HepG2 (cell line): ENCODE measurements around the gene RFPL4AL1. TPM values are rescaled to one million over a fixed set of nuclear protein-coding genes. Genes with fewer than 3 reads are reported as not detected.
A peak's percentile ranks its signal among the peaks of the same experiment; 100 is the strongest.

Source experiments
- ATAC-seq: fragments of 200-7000 bp; cut with Tn5 transposase; 3 replicates; pipeline ENCODE4 v1.9.1; 2020; ENCODE audit warnings: mild to moderate bottlenecking, moderate library complexity
- BruUV-seq: library from RNA; stranded (reverse); fragments of 400-500 nt; replicated peaks from 2 replicates; lab custom pipeline; 2021; lab: Mats Ljungman, UMichigan
- CTCF ChIA-PET: fragments of 300-600 bp; formaldehyde crosslinking; extraction: SDS; loops from one replicate; lab custom pipeline; 2021; ENCODE audit warnings: low total read pairs, inconsistent platforms, low intra/inter-chr PET ratio; lab: Yijun Ruan, JAX
- POLR2A ChIA-PET: fragments of 350-600 bp; sonication (Branson Sonifier 250); formaldehyde crosslinking; loops from one replicate; lab custom pipeline; 2020; ENCODE audit warnings: antibody characterized with exemption, inconsistent platforms; lab: Yijun Ruan, JAX
- DNase-seq: peaks from one replicate; pipeline ENCODE4 v3.0.0-alpha.2; 2015; ENCODE audit warnings: low spot score
- FAIRE-seq: peaks from 3 replicates; lab custom pipeline; 2011; peaks lifted over from hg19 to GRCh38; lab: Jason Lieb, UNC
- H2AFZ ChIP-seq: one replicate; pipeline ENCODE4 v1.6.1; 2011; ENCODE audit warnings: low read length, inconsistent platforms
- H3K27ac ChIP-seq: fragments of 300-600 bp; 3 replicates; pipeline ENCODE4 v1.8.0; 2011; ENCODE audit warnings: mixed run types, mild to moderate bottlenecking, mixed read lengths, low read length, inconsistent platforms; ENCODE audit not compliant: insufficient read depth; ENCODE audit errors: extremely low read length
- H3K27me3 ChIP-seq, 2 experiments: fragments of 200-600 bp in 1 of 2; 2 replicates in 1 of 2; 3 replicates in 1 of 2; pipeline versions ENCODE4 v1.6.0 to v1.8.0; 2011; ENCODE audit warnings: low read length in 2 of 2, mild to moderate bottlenecking in 2 of 2, moderate library complexity in 2 of 2, inconsistent platforms in 1 of 2; ENCODE audit not compliant: insufficient read depth in 2 of 2, control insufficient read depth in 1 of 2
- H3K36me3 ChIP-seq, 2 experiments: fragments of 200-600 bp in 1 of 2; replicated peaks in 1 of 2; 2 replicates in 1 of 2; 3 replicates in 1 of 2; pipeline versions ENCODE4 v1.5.1 to v1.8.0; 2011; ENCODE audit warnings: low read length in 2 of 2, inconsistent platforms in 1 of 2; ENCODE audit not compliant: insufficient read depth in 2 of 2, control insufficient read depth in 1 of 2
- H3K4me1 ChIP-seq: 2 replicates; pipeline ENCODE4 v1.5.1; 2012; ENCODE audit warnings: low read length, inconsistent platforms; ENCODE audit not compliant: insufficient read depth
- H3K4me2 ChIP-seq: 2 replicates; pipeline ENCODE4 v1.6.0; 2011; ENCODE audit warnings: low read depth, low read length, inconsistent platforms
- H3K4me3 ChIP-seq, 3 experiments: fragments of 200-600 bp in 1 of 3; sonication (generic), shearing (Covaris generic) in 1 of 3; replicated peaks in 1 of 3; 2 replicates each; pipeline ENCODE4 v1.5.1; 2011 to 2016; ENCODE audit warnings: low read length in 3 of 3, inconsistent platforms in 2 of 3, low read depth in 2 of 3, mild to moderate bottlenecking in 2 of 3, control low read depth in 1 of 3, mixed read lengths in 1 of 3; ENCODE audit not compliant: insufficient read depth in 1 of 3
- H3K79me2 ChIP-seq: one replicate; pipeline ENCODE4 v1.6.1; 2011; ENCODE audit warnings: low read length, inconsistent platforms; ENCODE audit not compliant: insufficient read depth
- H3K9ac ChIP-seq: 2 replicates; pipeline ENCODE4 v1.6.0; 2011; ENCODE audit warnings: mild to moderate bottlenecking, low read depth, low read length, inconsistent platforms; ENCODE audit not compliant: insufficient read depth
- H3K9me3 ChIP-seq: 2 replicates; pipeline ENCODE4 v1.5.1; 2012; ENCODE audit warnings: mild to moderate bottlenecking, low read length
- H4K20me1 ChIP-seq: 2 replicates; pipeline ENCODE4 v1.6.0; 2011; ENCODE audit warnings: inconsistent platforms, mild to moderate bottlenecking, low read length, moderate library complexity; ENCODE audit not compliant: insufficient read depth
- AHR ChIP-seq: IDR thresholded peaks from 2 replicates; pipeline ENCODE4 v1.6.1; 2018; ENCODE audit warnings: missing genetic modification reagents, missing compliant biosample characterization
- IRF1 ChIP-seq: sonication (generic); formaldehyde crosslinking; IDR thresholded peaks from 2 replicates; pipeline ENCODE4 v1.4.0; 2020; ENCODE audit warnings: low read depth, mild to moderate bottlenecking, missing genetic modification reagents
- KDM4B ChIP-seq: sonication (generic); formaldehyde crosslinking; IDR thresholded peaks from 2 replicates; pipeline ENCODE4 v1.4.0; 2020; ENCODE audit warnings: missing genetic modification reagents
- MAFK ChIP-seq, 2 experiments: IDR thresholded peaks in 1 of 2; conservative IDR thresholded peaks in 1 of 2; 2 replicates each; pipeline ENCODE4 v1.6.1; 2011; ENCODE audit warnings: improper control_type of control experiment in 2 of 2, low read length in 2 of 2
- MATR3 ChIP-seq: sonication (generic); formaldehyde crosslinking; IDR thresholded peaks from 2 replicates; pipeline ENCODE4 v1.4.0; 2020; ENCODE audit warnings: missing genetic modification reagents
- PHF21A ChIP-seq: sonication (generic); formaldehyde crosslinking; IDR thresholded peaks from 2 replicates; pipeline ENCODE4 v1.5.0; 2020; ENCODE audit warnings: mild to moderate bottlenecking, missing genetic modification reagents
- ZFY ChIP-seq: sonication (generic); formaldehyde crosslinking; IDR thresholded peaks from 2 replicates; pipeline ENCODE4 v1.4.0; 2020; ENCODE audit warnings: missing genetic modification reagents
- ZNF234 ChIP-seq: sonication (generic); formaldehyde crosslinking; conservative IDR thresholded peaks from 2 replicates; pipeline ENCODE4 v1.5.1; 2020; ENCODE audit warnings: mild to moderate bottlenecking, missing genetic modification reagents
- ZNF616 ChIP-seq: sonication (generic); formaldehyde crosslinking; IDR thresholded peaks from 2 replicates; pipeline ENCODE4 v1.5.0; 2020; ENCODE audit warnings: low read depth, mild to moderate bottlenecking, missing genetic modification reagents
- WGBS: methylation state at CpG from one replicate; pipeline ENCODE4 v1.1.6; 2017; ENCODE audit warnings: low lambda C conversion rate; 5-methylcytosine and 5-hydroxymethylcytosine counted together
- in situ Hi-C: cut with HindIII; loops from 2 replicates; pipeline ENCODE4 v1.10.0; 2017; ENCODE audit warnings: low pct_unique_long_range_greater_than_20kb; ENCODE audit not compliant: extremely low pct_ligation_motif_present
- intact Hi-C: fragments of 100-400 bp; cut with micrococcal nuclease; formaldehyde crosslinking; loops from one replicate; pipeline ENCODE4 v1.10.0; 2022; ENCODE audit not compliant: unreplicated experiment
- polyA plus RNA-seq, 8 experiments: library from polyadenylated mRNA; depleted of rRNA in 3 of 8; stranded (reverse) in 7 of 8; unstranded in 1 of 8; fragments of >200 nt; fragmentation: Illumina TruSeq in 4 of 8; extraction: Trizol in 4 of 8; gene quantifications; 2 replicates each; pipeline versions ENCODE4 v1.2.1 to v1.2.3, GENCODE V29; 2011 to 2016; ENCODE audit warnings: low read depth in 4 of 8, missing spikeins in 1 of 8, mixed read lengths in 1 of 8; ENCODE audit not compliant: insufficient read depth in 1 of 8
- total RNA-seq, 5 experiments: library from RNA; depleted of rRNA; stranded (reverse); fragments of >200 nt; fragmentation: Illumina TruSeq; extraction: Trizol; gene quantifications; 2 replicates each; pipeline ENCODE4 v1.2.3, GENCODE V29; 2016; ENCODE audit warnings: low read depth in 1 of 5
- TF ChIP-seq, protein P1 (sequence below): fragments of 450-650 bp; IDR thresholded peaks from 2 replicates; pipeline ENCODE4 v1.6.1; 2016
- TF ChIP-seq, protein P2 (sequence below): sonication (generic); formaldehyde crosslinking; IDR thresholded peaks from 2 replicates; pipeline ENCODE4 v1.4.0; 2020; ENCODE audit warnings: missing genetic modification reagents

Gene RFPL4AL1
- total and polyA plus RNA-seq, 2 of the 13 experiments (the other 11 are each of a cell fraction or from before 2014, with no cell fraction given), result not detected

- POLR2A ChIA-PET, result no interaction called here
- peaks cover 0 to 12% of the 10 kb centered on the region in 2 experiments; a peak in 2 of 5 replicates for H3K27me3 ChIP-seq
- no peaks in the 10 kb centered on the region for H3K79me2 ChIP-seq
Measured at GRCh38 chr19:55781112-55781511, 12.2 kb downstream of the RFPL4AL1 start.

DNA sequence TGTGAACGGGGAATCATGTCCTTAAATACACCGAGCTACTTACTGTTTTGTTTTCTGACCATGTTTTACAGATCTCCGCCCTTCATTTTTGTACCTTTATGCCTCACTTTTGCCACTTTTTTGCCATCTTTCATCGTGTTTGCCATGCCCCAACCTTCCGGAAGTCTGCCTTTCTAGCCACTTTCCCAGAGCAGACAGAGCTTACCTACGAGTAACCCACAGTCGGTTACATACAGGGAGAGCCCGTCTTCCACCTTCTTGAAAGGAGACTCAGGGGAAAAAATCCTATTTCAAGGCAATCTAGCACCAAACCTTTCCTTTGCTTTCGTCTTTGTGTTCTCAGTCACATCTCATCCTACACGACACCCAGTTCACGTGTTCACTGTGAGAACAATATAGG is 26.1 kb downstream of the RFPL4AL1 start:
- in situ Hi-C loops (no loop called here), intact Hi-C loops (no loop called here)
- DNase-seq, result no peak
- POLR2A ChIA-PET, result no interaction called here
- no TSS peak for BruUV-seq
- H2AFZ ChIP-seq, result no peak overlapping the region
- ATAC-seq, result no peak
- no peaks in the 10 kb centered on the region for H4K20me1 ChIP-seq
- peaks cover 1 to 15% of the 10 kb centered on the region in 2 experiments; a peak in 3 of 5 replicates for H3K27me3 ChIP-seq
- H3K27ac ChIP-seq, result no peak overlapping the region
- H3K79me2 ChIP-seq, result no peaks in the 10 kb centered on the region
- H3K36me3 ChIP-seq, result no peaks in the 10 kb centered on the region
- no peak overlapping the region for H3K4me3 ChIP-seq
- CTCF ChIA-PET, result no interaction called here
- no peak overlapping the region for H3K4me2 ChIP-seq
- no peaks in the 10 kb centered on the region for H3K4me1 ChIP-seq
- no peak for FAIRE-seq
- H3K9ac ChIP-seq, result no peak overlapping the region
- WGBS, result 64% methylated on average over 11 of the region's 11 CpGs
- H3K9me3 ChIP-seq, result no peaks in the 10 kb centered on the region
- TF ChIP-seq, protein P1, sequence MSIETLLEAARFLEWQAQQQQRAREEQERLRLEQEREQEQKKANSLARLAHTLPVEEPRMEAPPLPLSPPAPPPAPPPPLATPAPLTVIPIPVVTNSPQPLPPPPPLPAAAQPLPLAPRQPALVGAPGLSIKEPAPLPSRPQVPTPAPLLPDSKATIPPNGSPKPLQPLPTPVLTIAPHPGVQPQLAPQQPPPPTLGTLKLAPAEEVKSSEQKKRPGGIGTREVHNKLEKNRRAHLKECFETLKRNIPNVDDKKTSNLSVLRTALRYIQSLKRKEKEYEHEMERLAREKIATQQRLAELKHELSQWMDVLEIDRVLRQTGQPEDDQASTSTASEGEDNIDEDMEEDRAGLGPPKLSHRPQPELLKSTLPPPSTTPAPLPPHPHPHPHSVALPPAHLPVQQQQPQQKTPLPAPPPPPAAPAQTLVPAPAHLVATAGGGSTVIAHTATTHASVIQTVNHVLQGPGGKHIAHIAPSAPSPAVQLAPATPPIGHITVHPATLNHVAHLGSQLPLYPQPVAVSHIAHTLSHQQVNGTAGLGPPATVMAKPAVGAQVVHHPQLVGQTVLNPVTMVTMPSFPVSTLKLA, result no peak
- TF ChIP-seq ZNF234 (no peak), ZNF616 (no peak), ZFY (CRISPR knock-in tag) (no peak), KDM4B (CRISPR knock-in tag) (no peak), AHR (CRISPR knock-in tag) (no peak)

More at GRCh38 chr19:55781112-55781511, 12.2 kb downstream of the RFPL4AL1 start:
- TF ChIP-seq, protein P2, sequence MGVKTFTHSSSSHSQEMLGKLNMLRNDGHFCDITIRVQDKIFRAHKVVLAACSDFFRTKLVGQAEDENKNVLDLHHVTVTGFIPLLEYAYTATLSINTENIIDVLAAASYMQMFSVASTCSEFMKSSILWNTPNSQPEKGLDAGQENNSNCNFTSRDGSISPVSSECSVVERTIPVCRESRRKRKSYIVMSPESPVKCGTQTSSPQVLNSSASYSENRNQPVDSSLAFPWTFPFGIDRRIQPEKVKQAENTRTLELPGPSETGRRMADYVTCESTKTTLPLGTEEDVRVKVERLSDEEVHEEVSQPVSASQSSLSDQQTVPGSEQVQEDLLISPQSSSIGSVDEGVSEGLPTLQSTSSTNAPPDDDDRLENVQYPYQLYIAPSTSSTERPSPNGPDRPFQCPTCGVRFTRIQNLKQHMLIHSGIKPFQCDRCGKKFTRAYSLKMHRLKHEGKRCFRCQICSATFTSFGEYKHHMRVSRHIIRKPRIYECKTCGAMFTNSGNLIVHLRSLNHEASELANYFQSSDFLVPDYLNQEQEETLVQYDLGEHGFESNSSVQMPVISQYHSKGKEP, result no peak
- TF ChIP-seq PHF21A (CRISPR knock-in tag), result no peak
- TF ChIP-seq MATR3 (CRISPR knock-in tag), result no peak
- no peak for TF ChIP-seq IRF1
- TF ChIP-seq MAFK (conservative IDR thresholded peaks at IDR 0.05 in 1 of 2, IDR thresholded peaks at IDR 0.05 in 1 of 2; ENCODE audit: low read length in 2 of 2), result peak in 1 of 2 experiments; percentile 52; a peak in 2 of 4 replicates
- in situ Hi-C loops, result no loop called here
- no peak overlapping the region for H3K9ac ChIP-seq
- no peaks in the 10 kb centered on the region for H3K9me3 ChIP-seq
- no peak overlapping the region for H3K27ac ChIP-seq
- no peaks in the 10 kb centered on the region for H3K36me3 ChIP-seq
- 7% methylated on average over 5 of the region's 5 CpGs for WGBS
- intact Hi-C loops, result no loop called here
- H3K4me2 ChIP-seq, result no peak overlapping the region
- FAIRE-seq (no peak), ATAC-seq (no peak), DNase-seq (no peak)
- no peak overlapping the region for H3K4me3 ChIP-seq
- no peaks in the 10 kb centered on the region for H4K20me1 ChIP-seq
- CTCF ChIA-PET, result no interaction called here
- BruUV-seq, result no TSS peak
- no peaks in the 10 kb centered on the region for H3K4me1 ChIP-seq
- no peak overlapping the region for H2AFZ ChIP-seq
